ENCODE measurements around the gene TLE5.

Gene TLE5

GRCh38 chr19:3100747-3101730, 38.7 kb upstream of the TLE5 start:
- peaks cover 20% of the 10 kb centered on the region for H3K4me1 Mint-ChIP-seq

DNA sequence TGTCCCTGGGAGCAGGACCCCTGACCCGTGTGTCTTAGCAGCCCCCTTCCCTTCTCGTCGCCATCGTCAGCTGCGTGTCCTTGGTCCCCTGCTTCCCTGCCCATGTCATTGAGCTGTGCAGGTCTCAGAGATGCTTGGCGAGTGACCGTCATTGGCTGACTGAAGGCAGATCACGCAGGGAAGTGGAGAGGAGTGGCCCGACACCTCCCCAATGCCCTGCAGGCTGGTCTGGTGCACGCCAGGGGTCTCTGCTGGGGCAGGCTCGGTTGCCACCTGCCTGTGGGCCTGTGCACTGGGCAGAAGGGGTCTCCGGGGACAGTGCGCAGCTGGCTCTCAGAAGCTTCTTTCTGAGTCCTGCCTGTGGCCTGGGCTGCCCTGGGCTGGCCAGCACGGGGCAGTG, 38.0 kb upstream of the TLE5 start:
- no peaks in the 10 kb centered on the region for H3K9me3 Mint-ChIP-seq
- no peaks in the 10 kb centered on the region for H3K36me3 Mint-ChIP-seq (ENCODE audit: low read depth)
- peaks cover 10% of the 10 kb centered on the region for H3K27me3 Mint-ChIP-seq (ENCODE audit: low read depth, poor library complexity)
- H3K27ac Mint-ChIP-seq: no peak overlapping the region
- TF ChIP-seq, protein P1, sequence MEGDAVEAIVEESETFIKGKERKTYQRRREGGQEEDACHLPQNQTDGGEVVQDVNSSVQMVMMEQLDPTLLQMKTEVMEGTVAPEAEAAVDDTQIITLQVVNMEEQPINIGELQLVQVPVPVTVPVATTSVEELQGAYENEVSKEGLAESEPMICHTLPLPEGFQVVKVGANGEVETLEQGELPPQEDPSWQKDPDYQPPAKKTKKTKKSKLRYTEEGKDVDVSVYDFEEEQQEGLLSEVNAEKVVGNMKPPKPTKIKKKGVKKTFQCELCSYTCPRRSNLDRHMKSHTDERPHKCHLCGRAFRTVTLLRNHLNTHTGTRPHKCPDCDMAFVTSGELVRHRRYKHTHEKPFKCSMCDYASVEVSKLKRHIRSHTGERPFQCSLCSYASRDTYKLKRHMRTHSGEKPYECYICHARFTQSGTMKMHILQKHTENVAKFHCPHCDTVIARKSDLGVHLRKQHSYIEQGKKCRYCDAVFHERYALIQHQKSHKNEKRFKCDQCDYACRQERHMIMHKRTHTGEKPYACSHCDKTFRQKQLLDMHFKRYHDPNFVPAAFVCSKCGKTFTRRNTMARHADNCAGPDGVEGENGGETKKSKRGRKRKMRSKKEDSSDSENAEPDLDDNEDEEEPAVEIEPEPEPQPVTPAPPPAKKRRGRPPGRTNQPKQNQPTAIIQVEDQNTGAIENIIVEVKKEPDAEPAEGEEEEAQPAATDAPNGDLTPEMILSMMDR (IDR thresholded peaks at IDR 0.05): no peak
- H3K4me3 Mint-ChIP-seq: no peak overlapping the region
- peaks cover 28% of the 10 kb centered on the region for H3K4me1 Mint-ChIP-seq
- no peak for DNase-seq

More at GRCh38 chr19:3100747-3101730, 38.7 kb upstream of the TLE5 start:
- DNase-seq: no peak
- no peaks in the 10 kb centered on the region for H3K9me3 Mint-ChIP-seq
- H3K27ac Mint-ChIP-seq: no peak overlapping the region
- no peak overlapping the region for H3K4me3 Mint-ChIP-seq
- TF ChIP-seq, protein P1 (IDR thresholded peaks at IDR 0.05): no peak
- no peaks in the 10 kb centered on the region for H3K36me3 Mint-ChIP-seq (ENCODE audit: low read depth)
- H3K27me3 Mint-ChIP-seq (ENCODE audit: low read depth, poor library complexity): peaks cover 4% of the 10 kb centered on the region

DNA sequence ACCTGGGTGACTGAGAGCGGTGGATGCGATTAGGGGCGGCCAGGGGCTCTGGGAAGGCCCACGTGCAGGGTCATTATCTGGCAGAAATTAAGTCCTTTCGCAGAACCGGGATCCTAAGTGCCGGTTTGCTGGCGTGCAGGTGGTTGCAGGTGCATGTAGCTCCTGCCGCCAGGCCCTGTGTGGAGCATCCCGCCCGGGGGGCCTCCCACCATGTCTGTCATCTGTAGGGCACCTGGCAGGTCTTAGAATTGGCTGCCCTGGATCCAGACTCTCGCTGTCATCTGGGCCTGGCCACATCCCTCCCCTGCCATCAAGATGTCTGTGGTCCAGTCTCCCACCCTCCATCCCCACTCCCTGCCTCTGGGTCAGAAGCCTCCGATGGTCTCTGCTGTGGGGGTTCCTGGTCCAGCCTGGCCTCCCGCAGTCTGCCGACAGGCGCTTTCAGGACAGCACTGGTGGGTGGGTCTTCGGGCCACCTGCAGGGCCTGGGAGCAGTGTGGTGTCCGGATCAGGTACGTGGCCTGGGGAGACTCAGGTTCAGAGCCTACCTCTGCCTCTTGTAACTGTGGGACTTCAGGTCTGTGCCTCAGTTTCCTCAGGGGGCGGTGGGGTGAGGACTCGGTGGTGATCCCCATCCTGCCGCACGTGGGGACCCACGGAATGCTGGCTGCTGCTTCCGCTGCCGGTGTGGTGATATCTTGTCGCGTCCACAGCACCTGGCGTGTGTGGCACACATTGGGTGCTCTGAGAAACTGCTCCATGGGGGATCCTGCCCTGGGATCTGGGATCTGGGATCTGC, 37.3 kb upstream of the TLE5 start:
- Mint-ChIP-seq H3K4me1 (peaks cover 31% of the 10 kb centered on the region), H3K36me3 (ENCODE audit: low read depth) (no peaks in the 10 kb centered on the region), H3K27ac (no peak overlapping the region), H3K9me3 (no peaks in the 10 kb centered on the region), H3K4me3 (no peak overlapping the region), H3K27me3 (ENCODE audit: low read depth, poor library complexity) (peaks cover 10% of the 10 kb centered on the region)
- DNase-seq: no peak
- TF ChIP-seq, protein P1 (IDR thresholded peaks at IDR 0.05): no peak

DNA sequence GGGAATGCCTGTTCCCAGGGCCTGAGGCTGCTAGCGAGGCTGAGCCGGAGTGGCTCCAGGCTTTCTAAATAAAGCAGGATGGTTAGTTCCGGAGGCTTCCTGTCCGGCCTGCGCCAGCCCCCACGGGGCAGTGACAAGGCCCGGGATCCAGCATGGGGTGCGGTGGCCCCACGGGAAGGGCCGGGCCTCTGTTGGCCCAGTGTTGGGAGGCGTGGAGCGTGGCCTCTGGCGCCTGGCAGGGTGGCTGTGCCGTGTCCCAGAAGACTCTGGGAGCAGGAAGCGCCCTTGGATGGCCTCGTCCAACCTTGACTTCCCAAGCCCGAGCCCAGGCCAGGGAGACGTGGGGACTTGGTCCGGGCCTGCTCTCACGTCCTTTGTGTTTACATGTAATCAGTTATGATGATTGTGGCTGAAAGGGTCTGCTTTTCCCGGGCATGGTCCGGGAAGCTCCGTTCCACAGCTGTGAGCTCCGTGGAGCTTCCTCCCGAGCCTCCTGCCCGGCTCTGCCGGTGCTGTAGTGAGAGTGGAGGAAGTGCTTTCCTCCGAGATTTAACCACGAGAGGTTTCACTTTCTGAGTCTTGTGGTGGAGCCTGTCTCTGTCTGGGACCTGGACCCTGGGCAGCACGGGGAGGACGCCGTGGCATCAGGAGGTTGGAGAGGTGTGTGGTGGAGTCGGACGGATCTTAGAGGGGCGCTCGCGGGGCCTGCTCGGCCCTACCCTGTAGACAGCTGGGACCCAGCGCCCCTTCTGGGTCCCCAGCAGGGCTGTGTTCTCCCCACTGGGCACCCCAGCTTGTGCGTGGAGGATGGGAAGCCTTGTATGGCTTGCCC, 36.4 kb upstream of the TLE5 start:
- H3K27ac Mint-ChIP-seq: no peak overlapping the region
- peaks cover 9% of the 10 kb centered on the region for H3K27me3 Mint-ChIP-seq (ENCODE audit: low read depth, poor library complexity)
- no peak overlapping the region for H3K4me3 Mint-ChIP-seq
- no peaks in the 10 kb centered on the region for H3K36me3 Mint-ChIP-seq (ENCODE audit: low read depth)
- H3K9me3 Mint-ChIP-seq: no peaks in the 10 kb centered on the region
- TF ChIP-seq, protein P1 (IDR thresholded peaks at IDR 0.05): no peak
- no peak for DNase-seq
- H3K4me1 Mint-ChIP-seq: peaks cover 25% of the 10 kb centered on the region

- peaks cover 24% of the 10 kb centered on the region for H3K4me1 Mint-ChIP-seq
- no peak overlapping the region for H3K27ac Mint-ChIP-seq
- no peaks in the 10 kb centered on the region for H3K9me3 Mint-ChIP-seq
- H3K36me3 Mint-ChIP-seq (ENCODE audit: low read depth): no peaks in the 10 kb centered on the region
- no peak for DNase-seq
- TF ChIP-seq, protein P1 (IDR thresholded peaks at IDR 0.05): no peak
- no peak overlapping the region for H3K4me3 Mint-ChIP-seq
- H3K27me3 Mint-ChIP-seq (ENCODE audit: low read depth, poor library complexity): peaks cover 7% of the 10 kb centered on the region
Observed at GRCh38 chr19:3098141-3098514, 35.8 kb upstream of the TLE5 start.

Measured in nephron progenitor cell (in vitro differentiated cells).